Stimulated activated CD4-positive, alpha-beta T cell treated with anti-CD3 and anti-CD28 coated beads, Interleukin-2, amount 100 ng/mL, for 4 hours (primary cell): ENCODE measurements around the gene TRIM10.
"Not testable (repeated sequence)": the region's sequence is repeated elsewhere in the genome, so short reads cannot be mapped to it uniquely, and the experiment has no call there.

ENCODE experiments used
- DNase-seq: peaks from one replicate; pipeline ENCODE4 v3.0.0-alpha.2; 2020; ENCODE audit warnings: low read depth

TRIM10 gene

DNA sequence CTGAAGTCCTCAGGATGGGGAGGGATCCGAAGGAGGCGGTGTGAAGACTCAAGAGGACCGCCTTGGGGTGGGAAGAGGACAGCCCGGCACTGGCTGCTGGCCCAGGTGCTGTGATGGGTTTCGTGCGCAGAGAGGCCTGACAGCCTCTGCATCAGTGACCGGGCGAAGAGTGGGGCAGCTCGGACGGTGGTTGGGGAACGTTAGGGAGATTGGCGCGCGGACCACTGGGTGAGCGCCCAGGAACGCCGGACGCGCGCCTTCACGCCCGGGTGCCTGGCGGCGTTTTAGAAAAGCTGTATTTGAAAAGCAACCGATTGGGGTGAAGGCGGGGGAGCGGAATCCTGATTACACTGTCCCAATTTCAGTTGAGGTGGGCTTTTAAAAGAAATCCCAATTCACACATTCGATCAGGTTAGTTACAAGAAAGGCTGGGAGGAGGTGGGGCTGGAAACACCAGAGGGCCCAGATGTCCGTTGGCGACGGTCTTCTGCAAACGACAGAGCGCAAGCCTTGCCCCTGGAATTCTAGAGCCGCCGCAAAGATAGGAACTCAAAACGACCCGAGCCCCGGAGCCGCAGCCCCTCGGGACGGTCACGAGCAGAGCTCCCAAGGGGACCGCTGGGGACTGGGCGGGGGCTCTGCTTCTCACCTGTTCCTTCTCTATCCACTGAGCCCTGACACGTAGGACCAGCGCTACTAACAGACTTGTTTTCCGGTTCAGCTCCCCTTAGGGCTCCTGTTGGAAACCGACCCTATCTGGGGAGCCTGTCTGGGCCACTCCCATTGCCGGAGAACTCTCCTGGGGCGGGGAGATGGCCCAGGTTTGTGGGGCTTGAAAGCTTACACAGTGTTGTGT lies 33.5 kb downstream of the TRIM10 start:
- no peak for DNase-seq

DNA sequence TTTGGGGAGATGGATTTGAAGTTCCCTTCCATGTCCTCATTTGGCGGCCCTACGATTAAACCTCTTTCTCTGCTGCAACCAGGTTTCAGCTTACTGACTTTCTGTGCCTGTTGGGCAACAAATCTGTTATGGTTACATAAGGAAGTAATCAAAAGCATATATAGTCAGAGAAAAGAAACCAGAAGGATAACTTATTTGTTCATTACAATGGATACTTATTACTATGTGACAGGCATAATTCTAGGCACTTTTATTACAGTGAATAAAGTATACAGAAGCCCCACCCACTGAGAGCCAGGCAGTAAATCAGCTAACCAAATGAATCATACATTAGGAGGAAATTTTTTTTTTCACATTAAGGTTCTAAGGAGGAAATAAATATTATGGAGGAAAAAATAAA lies 38.5 kb downstream of the TRIM10 start:
- DNase-seq = no peak

DNA sequence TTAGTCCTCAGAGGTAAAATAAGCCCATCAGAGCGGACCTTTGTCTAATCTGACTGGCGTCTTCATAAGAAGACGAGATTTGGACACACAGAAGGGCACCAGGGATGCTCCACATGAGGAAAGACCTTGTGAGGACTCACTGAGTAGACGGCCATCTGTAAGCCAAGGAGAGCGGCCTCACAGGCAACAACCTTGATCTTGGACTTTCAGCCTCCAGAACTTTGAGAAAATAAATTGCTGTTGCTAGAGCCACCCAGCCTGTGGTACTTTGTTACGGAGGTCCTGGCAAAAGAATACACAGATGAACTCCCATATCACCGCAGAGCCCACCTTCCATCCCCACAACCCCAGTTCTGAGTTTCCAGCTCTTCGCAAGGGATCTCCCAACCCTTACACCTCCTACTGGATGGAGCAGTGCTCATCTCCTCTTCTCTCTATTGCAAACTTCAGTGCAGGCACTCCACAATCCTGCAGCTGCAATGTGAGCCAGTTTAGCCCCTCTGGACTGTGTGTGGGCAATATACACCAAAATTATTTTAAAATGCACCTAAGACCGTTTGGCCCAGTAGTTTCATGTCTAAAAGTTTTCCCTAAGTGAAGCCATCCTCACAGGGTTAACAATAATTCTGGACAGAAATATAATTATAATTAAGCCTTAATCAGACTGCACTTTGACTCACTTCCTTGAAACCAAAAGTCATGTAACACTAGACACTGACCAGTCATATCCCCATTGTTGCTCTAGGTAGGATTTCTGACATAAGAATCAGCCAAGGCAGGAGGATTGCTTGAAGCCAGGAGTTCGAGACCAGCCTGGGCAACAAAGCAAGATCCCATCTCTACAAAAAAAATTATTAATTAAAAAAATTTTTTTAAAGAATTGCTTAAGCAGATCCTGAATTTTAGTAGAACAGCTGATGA lies 39.3 kb downstream of the TRIM10 start:
- no peak for DNase-seq

DNA sequence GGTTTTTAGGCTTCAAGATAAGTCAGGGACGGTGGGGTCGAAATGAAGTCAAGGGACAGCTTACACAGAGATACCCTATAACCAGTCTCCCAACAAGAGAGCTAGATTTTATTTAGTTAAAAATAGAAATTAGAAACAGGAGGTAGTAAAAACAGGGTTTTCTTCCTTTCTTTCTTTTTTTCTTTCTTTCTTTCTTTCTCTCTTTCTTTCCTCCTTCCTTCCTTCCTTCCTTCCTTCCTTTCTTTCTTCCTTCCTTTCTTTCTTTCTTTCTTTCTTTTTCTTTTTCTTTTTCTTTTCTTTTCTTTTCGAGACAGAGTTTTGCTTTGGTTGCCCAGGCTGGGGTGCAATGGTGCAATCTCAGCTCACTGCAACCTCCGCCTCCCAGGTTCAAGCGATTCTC lies 42.3 kb downstream of the TRIM10 start:
- DNase-seq = not testable (repeated sequence)

DNA sequence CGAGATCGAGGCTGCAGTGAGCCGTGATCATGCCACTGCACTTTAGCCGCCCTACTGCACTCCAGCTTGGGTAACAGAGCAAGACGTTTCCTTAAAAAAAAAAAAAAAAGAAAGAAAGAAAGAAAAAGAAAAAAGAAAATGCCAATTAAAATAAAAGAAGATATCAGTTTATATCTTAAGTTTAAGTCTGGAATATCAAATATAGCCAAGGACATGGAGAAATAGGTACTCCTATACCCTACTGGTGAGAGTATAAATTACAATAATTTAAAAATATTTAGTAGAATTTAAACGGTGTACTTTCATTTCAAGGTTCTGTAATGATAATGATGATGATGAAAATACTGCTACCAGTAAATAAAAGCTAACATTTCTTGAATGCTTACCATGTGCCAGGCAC lies 44.3 kb downstream of the TRIM10 start:
- no peak for DNase-seq

DNA sequence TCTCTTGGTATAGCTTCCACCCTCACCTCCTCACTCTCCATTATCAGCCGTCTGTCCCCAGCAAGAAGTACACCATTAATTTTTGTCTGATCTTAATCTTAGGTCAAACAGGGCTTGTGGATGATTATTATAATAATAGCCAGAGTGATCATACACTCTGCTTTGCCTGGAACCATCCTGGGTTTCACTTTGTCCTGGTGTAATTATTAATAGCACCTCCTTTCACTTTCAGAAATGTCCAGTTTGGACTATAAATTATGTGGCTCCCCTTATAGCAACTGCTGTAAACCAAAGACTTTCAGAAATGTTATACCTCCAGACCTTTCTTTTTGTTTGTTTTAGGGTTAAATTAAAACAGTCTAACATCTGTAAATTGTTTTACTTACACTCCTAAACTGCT lies 47.2 kb downstream of the TRIM10 start:
- no peak for DNase-seq

DNA sequence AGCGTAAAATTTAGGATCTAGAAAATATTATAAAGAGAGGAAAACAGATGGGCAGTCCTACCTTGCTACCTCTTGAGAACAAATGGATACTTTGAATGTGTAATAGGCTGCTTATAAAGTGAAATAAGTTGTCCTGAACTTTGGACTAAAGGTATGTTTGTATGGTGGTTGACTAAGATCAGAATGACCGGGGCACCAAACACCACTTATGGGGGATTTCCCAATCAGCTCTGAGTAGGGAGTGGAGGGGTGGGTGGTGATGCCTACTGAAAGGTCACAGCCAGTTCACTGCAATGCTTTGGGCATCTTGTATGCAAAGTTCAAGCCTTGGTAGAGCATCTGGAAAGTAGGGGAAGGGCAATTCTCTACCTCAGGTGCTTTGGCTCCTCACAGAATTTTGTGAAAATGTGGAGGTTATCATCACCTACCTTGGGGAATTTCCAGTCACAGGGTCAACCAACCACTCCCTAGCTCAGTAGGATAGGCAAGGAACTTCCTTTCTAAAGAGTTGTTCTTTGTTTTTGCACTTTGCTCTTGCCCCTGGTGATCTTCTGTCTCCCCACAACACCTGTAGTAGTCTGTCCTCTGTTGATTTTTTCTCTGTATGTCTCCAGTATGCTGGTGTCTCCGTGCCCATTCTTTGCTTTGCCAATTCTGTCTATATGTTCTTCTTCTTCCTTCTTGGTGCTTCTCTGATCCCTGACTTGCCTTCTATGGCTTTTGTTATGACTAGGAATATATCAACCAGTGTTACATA lies 47.8 kb downstream of the TRIM10 start, which contains the start of gene TRIM31:
Gene TRIM31, minus strand, starts transcription at position 88 of the 757 bp plus-strand sequence. CDS start 285 bp downstream, outside the sequence.
- DNase-seq = no peak

DNA sequence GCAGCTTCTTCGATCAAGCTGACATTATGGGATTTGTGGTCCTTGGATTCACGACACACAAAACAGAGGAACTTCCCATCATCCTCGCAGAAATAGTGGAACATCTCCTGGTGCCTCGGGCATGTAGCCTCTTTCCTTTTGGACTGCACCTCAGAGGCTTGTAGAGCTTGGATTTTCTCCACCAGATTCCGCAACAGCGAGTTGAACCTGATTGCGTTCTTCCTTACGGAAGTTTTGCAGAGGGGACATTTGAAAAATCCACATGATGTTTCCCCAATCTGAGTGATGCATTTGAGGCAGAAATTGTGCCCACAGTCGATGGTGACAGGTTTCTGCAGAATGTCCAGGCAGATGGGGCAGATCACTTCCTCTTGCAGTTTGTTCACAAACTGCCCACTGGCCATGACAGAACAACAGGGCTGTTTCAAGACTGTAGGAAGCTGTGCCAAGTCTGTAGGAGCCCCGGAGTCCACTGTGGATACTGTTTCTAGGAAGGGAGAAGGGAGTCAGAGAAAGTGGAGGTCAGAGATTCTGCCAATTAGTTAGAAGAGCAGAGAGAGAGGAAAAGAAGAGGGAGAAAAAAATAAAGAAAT lies 48.5 kb downstream of the TRIM10 start:
- no peak for DNase-seq

DNA sequence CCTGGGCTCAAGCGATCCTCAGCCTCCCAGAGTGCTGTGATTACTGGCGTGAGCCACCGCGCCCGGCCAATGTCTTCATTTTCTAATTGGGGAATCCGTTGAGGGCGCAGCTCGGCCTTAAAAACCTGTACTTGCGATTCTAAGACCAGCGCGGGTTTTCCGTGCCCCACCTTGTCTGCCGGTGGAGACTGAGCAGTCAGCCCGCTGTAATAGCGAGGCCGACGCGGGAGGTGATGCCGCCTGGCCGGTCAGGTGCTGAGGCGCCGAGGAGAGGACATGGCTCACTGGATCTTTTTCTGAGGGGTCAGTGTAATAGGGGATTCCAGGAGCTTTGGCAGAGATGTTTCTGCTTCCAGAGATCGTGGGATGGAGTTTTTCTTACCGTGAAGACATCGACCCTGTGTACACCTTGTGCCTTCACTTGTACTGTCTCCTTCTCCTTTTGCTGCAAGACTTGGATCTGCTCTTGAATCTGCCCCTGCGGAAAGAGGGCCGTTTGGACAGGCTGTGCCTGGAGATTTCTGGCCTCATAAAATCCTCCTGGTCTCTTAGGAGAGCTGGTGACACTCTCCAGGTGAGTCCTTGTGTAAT lies 49.6 kb downstream of the TRIM10 start:
- no peak for DNase-seq

DNA sequence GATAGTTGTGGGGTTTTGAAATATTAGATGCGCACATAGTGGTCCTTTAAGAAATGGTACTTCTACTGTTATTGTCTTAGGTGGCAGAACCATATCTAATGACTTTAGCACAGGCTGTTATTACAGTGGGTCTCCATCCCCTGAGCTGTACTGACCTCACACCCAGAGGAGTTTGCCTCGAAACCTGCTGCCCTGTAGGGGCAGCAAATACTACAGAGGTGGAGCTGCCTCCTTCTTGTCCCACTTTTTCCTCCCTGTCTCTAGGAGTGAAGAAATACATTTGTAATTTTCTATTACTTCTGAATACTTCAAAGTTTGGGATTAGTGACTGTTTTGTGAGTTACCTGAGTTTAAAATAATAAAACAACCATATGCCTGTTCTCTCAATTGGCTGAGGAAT lies 56.4 kb downstream of the TRIM10 start:
- no peak for DNase-seq

DNA sequence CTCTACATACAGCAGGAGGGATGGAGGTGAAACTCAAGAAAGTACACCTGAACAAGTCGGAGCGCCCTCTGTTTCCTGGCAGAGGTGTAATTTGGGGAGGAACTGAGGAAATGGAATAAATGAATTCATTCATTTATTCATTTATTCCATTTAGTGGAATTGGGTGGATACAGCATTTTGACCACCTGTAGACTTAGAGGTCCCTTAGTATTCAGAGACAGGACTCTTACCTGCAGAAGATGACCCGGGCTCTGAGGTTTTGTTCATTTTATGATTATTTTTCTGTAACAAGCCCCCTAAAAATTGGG lies 57.2 kb downstream of the TRIM10 start:
- DNase-seq = no peak

DNA sequence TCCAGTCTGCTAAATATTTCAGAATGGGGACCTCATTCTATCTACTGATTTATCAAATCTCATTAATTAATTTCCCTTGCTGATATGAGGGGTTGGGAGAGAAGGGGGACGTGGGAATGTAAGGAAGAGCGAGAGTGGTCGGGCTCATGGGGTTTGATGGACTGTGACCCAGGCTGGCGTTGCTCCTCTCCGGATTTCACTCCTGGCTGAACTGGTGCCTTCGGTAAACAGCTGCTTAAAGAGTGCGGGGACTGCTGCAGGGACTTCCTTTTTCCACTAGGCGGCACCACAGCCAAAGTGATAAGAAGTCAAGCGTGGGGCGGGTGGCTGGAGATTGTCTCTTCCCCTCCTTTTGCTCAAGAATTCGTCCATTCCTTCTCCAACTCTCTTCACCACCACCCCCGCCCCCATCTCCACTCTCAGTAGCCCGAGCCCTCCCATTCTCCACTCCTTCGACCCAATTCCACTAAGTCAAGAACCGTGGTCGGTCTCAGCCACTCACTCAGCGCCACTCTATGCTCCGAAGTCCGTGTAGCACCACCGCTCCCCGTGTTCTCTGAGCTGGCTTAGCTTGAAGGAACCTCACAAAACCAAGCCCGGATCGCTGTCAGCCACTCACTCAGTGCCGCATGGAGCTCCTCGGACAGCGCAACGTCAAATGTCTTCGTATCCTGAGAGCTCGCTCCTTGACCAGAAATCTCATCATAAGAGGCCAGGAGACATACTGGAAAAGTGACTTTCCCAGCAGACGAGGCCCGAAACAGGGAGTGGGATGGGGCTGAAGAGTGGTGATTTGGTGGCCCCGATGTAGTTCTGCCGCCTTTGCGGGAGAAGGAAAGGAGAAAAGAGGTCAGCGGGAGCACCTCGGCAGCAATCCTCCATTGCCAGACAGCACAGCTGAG lies 57.8 kb downstream of the TRIM10 start:
- DNase-seq = peak; percentile 76

DNA sequence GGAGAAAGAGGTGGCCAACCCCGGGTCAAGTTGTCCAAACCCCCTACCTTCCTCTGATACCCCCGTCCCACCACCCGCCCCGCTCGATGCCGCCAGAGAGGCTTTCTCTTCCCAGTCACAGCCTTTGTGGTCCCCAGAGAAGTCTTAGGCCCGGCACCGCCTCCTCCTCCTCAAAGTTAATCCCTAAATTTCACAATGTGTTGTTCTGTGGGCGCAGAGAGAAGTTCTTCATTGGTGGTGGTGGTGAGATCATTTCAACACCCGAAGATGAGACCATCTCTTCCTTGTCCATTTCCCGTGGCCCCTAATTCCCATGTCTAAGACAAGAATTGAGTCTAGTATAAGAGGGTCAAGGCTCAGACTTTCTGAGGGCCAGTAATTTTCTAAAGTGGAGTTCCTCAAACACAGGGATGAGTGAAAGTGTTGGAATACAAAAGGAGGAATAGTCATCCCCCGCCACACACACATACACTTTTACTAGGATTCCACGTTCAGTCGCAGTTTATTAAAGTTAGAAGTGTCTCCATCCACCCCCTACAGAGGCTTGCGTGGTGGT lies 58.5 kb downstream of the TRIM10 start:
- no peak for DNase-seq
